HG02884 (cell line): Measurements from ENCODE around the gene PRKAB1.

Experiments used
- ATAC-seq: cut with Tn5 transposase; IDR thresholded peaks from one replicate; pipeline ENCODE4 v1.9.1; 2021; ENCODE audit warnings: mild to moderate bottlenecking, moderate library complexity; ENCODE audit not compliant: unreplicated experiment

Gene PRKAB1

DNA sequence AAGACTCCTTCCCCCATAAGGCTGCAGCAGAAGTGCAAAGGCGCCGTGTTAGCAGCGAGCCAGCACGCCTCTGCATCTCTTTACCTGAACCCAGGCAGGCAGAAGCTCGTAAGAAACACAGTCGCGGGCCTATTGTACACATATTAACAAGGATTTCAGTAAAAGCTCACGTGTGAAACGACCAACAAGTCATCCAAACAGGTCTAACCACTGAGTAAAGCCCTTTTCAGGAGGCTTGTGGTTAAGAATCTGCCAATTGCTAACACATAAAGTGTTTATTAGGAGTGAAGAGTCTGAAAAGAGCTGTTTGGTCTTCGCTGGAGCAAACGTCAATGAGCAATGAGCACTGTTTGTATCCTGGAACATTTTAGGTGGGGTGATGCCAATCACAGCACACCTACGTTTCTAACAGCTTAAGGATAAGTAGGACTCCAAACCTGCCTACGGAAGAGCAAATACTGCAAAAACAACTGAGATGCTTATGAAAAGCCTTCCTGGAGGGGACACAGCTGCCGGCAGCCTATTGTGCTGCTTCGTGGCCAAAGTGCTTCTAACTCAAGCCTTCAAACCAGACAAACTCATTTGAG, 43.1 kb downstream of the PRKAB1 start:
- ATAC-seq, result no peak

DNA sequence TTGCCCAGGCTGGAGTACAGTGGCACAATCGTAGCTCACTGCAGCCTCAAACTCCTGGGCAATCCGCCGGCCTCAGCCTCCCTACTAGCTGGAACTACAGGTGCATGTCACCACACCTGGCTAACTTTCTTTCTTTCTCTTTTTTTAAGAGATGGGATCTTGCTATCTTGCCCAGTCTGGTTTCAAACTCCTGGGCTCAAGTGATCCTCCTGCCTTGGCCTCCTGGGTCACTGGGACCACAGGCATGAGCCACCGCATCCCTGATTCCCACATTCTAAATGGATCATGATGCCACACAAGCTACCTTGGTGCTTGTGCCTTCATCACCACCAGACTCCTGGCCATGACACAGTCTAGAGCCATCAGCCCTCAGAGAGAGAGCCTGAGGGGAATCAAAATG, 43.8 kb downstream of the PRKAB1 start:
- no peak for ATAC-seq

DNA sequence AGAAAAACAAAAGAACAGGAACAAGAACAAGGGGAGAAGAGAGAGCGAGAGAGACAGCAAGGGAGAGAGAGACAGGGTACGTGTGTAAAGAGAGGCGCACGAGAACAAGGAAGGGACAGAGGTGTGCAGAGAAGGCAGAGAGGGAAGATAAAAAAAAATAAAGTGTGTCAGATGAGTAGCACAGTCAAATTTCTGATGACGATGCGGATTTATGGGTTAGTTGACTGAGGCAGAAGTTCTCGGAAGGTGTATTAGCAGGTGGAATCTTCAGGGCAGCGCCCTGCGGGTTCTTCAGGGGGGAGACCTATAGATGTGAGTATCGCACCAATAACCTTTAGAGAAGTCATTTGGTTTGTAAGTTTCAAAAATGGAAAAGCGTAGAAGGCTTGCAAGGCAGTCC, 44.8 kb downstream of the PRKAB1 start:
- ATAC-seq, result no peak

DNA sequence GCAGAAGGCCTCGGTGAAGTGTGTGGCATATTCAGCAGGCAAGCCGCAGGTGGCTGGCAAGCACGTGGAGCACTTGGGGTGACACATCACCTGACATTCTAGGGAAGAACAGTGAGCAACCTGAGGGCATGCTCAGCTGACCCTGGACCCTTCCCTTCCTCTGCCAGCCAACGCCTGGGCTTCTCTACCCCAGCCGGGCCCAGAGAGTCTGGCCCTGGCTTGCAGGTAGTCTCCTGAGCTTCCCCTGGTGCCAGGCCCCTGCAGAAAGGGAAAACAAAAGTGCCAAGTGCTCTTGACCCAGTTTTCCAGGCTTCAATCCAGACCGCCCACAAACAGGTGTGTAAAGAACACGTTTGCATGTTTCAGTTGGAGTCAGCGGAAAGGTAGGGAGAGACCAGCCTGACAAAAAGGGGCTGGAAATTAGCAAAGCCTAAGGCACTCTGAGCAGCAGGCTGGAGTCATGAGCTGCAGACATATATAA, 45.7 kb downstream of the PRKAB1 start:
- ATAC-seq, result no peak

DNA sequence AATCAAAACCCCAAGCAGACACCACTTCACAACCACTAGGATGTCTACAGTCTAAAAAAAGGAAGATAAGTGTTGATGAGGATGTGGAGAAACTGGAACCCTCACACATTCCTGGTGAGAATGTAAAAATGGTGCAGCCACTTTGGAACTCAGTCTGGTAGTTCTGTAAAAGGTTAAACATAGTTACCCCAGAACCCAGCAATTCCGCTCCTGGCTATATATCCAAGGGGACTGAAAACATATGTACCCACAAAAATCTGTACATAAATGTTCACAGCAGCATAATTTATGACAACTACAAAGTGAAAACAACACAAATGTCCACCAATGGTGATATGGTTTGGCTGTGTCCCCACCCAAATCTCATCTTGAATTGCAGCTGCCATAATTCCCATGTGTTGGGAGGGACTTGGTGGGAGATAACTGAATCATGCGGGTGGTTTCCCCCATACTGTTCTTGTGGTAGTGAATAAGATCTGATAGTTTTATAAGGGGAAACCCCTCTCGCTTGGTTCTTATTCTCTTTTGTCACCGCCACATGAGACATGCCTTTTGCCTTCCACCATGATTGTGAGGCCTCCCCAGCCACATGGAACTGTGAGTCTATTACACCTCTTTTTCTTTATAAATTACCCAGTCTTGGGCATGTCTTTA, 46.8 kb downstream of the PRKAB1 start:
- ATAC-seq, result no peak

DNA sequence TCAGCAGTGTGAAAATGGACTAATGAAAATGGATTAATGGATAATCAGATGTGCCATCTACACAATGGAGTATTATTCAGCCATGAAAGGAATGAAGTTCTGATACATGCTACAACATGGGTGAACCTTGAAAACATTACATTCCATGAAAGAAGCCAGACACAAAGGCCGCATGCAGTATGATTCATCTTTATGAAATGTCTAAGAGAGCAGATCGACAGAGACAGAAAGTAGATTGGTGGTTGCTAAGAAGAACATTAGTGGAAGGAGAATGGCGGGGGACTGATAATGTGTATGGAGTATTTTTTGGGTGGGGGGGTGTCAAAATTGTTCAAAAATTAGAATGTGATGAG, 47.3 kb downstream of the PRKAB1 start:
- ATAC-seq, result no peak

DNA sequence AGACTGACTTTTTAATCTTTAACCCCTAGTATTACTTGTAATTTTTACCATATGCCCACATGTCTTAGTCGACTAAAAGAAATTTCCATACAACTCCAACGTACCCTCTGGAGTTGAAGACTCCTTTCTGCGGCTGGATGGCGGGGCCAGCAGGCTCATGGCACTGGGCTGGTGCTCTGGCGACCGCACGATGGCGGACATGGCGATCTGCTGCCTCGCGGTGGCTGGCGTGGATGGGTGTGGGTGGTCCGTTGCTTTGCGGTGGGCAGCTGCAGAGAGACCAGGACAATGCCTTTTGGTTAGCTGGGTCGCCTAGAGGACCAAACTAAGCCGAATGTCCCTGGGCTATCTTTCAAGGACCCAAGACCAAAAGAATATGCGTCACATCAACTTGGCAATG, 50.2 kb downstream of the PRKAB1 start:
- ATAC-seq, result no peak

DNA sequence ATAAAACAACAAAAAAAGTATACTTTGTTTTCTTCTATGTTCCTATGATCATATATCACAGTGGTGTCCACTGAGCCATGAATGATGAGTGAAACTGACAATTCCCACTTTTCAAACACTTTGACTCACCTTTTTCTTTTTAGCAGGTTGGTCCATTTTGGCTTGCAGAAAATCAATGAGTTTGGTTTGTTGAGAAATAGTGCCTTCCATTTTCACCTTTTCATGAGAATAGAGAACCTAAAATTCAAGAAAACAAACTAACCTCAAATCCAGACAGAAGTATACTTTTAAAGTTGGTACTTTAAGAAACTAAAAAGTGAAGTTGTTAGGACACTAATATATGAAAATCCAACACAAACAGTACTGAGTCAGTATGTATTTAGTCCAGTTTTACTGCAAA, 52.4 kb downstream of the PRKAB1 start:
- ATAC-seq, result no peak

DNA sequence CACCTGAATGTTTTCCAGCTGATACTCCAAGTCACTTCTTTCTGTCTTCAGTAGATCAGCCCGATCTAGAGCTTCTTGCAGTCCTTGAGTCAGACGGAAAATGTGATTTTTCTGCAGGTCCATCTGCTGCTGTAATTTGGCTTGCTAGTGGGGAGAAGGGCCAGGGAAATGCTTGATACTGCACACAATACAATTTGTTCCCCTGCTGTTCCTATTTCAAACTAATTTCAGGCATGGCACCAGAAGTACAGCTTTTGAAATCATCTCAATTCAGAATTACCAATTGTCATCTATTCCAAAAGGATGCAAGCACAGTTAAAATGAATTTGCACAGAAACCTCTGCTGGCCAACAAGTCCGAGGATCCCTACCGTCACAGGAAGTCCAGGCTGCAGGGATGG, 53.4 kb downstream of the PRKAB1 start:
- no peak for ATAC-seq

DNA sequence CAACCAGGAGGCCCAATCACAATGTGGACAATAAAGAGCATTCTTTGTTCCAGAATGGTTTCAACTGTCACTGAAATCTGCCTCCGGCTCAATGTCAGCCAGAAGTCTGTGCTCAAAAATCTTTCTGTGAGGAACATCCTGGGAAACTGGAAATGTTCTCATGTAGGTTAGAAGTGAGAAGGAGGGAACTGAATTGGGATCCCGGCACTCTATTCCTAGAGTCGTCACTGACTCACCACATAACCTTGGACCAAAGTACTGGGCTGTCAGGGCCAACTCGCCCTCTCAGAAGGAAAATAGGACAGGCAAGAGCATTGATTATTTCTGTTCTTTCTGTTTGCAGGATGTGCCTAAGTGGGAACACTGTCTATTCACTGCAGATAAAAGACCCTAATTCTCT, 57.6 kb downstream of the PRKAB1 start:
- ATAC-seq, result no peak

DNA sequence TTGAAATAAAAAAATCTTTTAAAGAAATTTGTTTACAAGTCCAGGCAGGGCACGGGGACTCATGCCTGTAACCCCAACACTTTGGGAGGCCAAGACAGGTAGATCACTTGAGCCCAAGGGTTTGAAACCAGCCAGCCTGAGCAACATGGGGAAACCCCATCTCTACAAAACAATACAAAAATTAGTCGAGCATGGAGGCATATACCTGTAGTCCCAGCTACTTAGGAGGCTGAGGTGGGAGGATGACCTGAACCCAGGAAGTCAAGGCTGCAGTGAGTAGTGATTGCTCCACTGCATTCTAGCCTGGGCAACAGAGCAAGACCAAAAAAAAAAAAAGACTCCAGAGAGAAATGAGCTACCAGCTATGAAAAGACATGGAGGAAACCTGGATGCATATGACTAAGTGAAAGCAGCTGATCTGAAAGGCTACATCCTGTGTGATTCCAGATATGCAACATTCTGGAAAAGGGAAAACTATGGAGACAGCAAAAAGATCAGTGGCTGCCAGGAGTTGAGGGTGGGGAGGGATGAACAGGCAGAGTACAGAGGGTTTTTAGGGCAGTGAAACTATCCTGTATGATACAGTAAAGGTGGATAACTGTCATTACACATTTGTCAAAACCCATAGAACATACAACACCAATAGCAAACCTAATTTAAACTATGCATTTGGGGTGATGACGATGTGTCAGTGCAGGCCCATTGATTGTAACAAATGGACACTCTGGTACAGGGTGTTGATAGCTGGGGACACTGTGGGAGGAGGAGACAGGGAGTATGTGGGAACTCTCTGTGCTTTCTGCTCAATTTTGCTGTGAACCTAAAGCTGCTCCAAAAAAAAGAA, 59.9 kb downstream of the PRKAB1 start:
- no peak for ATAC-seq

DNA sequence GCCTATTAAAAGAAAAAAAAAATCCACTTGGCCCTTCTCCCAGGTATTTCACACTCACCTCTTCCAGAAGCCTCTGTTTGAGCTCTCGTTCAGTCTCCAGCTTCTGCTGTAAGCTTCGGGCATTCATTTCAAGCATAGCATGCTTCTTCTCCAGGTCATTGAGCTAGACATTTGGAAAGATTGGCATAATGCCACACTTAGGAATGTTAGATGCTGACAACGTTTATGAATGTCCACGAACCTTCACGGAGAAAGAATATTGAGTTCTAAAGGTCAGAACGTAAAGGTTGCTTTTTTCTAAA, 60.5 kb downstream of the PRKAB1 start:
- ATAC-seq, result no peak

DNA sequence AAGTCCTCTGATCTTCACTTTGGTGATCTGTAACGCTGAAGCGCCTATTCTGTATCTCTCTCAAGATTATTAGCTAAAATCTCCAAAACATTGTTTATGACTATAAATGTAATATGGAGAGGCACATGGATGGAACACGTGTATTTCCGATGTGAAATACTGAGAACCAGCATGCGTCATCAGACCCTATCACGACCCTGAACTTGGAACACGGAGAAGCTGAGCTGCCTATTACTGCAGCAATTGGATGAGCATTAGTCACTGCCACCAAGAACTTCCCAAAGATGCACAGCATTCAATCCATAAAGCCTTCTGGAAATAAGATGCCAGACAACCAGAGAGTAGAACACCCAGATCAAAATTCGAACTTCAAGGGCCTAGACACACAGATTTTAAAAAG, 61.9 kb downstream of the PRKAB1 start:
- no peak for ATAC-seq

DNA sequence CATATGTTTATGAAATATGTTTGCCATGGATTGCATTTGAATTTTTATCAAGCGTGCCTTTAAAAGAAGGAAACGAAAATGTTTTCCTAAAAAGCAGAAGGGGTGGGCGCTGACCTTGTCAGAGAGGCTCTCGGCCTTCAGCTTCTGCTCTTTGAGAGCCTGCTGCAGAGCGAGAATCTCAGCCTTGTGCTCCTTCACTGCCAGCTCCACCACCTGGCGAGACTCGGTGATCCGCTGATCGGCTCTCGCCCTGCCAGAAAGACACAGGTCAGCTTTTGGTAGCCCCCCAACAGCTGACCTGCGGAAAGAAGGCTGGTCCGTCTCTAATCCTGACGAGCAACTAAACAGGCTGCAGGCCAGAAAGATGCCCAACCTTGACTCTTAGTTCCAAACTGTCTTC, 62.4 kb downstream of the PRKAB1 start:
- ATAC-seq, result no peak
